ENCODE measurements around the gene CDK11B.

Gene CDK11B

GRCh38 chr1:1604374-1605033, 54.3 kb downstream of the CDK11B start:
- Histone ChIP-seq H3K4me1 (ENCODE audit: low read length) (peaks cover 33% of the 10 kb centered on the region), H3K9me3 (ENCODE audit: insufficient read depth, low read length) (no peaks in the 10 kb centered on the region), H3K27me3 (ENCODE audit: low read depth, low read length) (no peaks in the 10 kb centered on the region), H3K9ac (ENCODE audit: low read length) (no peak overlapping the region), H3K79me2 (ENCODE audit: low read length) (no peaks in the 10 kb centered on the region), H2AFZ (ENCODE audit: low read depth, low read length) (no peak overlapping the region; the same call in 1 of the 2 replicates), H3K4me2 (ENCODE audit: low read length) (no peak overlapping the region), H3K36me3 (replicated peaks; ENCODE audit: low read depth, low read length) (no peaks in the 10 kb centered on the region), H4K20me1 (ENCODE audit: insufficient read depth, low read length) (no peaks in the 10 kb centered on the region), H3K4me3 (ENCODE audit: low read length) (no peak overlapping the region), H3K27ac (ENCODE audit: low read length) (no peak overlapping the region)
- no peak for TF ChIP-seq EZH2phosphoT487 (IDR thresholded peaks at IDR 0.05; ENCODE audit: low read depth)
- TF ChIP-seq CTCF (IDR thresholded peaks at IDR 0.05; ENCODE audit: low read depth, low read length), result no peak

GRCh38 chr1:1603671-1604373, 55.0 kb downstream of the CDK11B start:
- peaks cover 33% of the 10 kb centered on the region for H3K4me1 ChIP-seq (ENCODE audit: low read length)
- H3K27me3 ChIP-seq (ENCODE audit: low read depth, low read length), result no peaks in the 10 kb centered on the region
- no peaks in the 10 kb centered on the region for H3K9me3 ChIP-seq (ENCODE audit: insufficient read depth, low read length)
- H3K4me3 ChIP-seq (ENCODE audit: low read length), result peak overlapping the region; percentile 39
- no peaks in the 10 kb centered on the region for H3K79me2 ChIP-seq (ENCODE audit: low read length)
- H3K9ac ChIP-seq (ENCODE audit: low read length), result no peak overlapping the region
- no peak overlapping the region for H3K27ac ChIP-seq (ENCODE audit: low read length)
- no peak for TF ChIP-seq EZH2phosphoT487 (IDR thresholded peaks at IDR 0.05; ENCODE audit: low read depth)
- no peak for TF ChIP-seq CTCF (IDR thresholded peaks at IDR 0.05; ENCODE audit: low read depth, low read length)
- H4K20me1 ChIP-seq (ENCODE audit: insufficient read depth, low read length), result no peaks in the 10 kb centered on the region
- H3K36me3 ChIP-seq (replicated peaks; ENCODE audit: low read depth, low read length), result no peaks in the 10 kb centered on the region
- peak overlapping the region; percentile 78 for H3K4me2 ChIP-seq (ENCODE audit: low read length)
- 0 out of 2 replicates have a peak overlapping the region, but pooled peaks have one; percentile 14 for H2AFZ ChIP-seq (ENCODE audit: low read depth, low read length)

GRCh38 chr1:1602968-1603506, 55.8 kb downstream of the CDK11B start:
- H3K4me3 ChIP-seq (ENCODE audit: low read length), result peak overlapping the region; percentile 39
- TF ChIP-seq EZH2phosphoT487 (IDR thresholded peaks at IDR 0.05; ENCODE audit: low read depth) (no peak), CTCF (IDR thresholded peaks at IDR 0.05; ENCODE audit: low read depth, low read length) (no peak)
- H2AFZ ChIP-seq (ENCODE audit: low read depth, low read length), result peak overlapping the region; percentile 47
- peak overlapping the region; percentile 21; the same call in 1 of the 2 replicates for H3K27ac ChIP-seq (ENCODE audit: low read length)
- H3K36me3 ChIP-seq (replicated peaks; ENCODE audit: low read depth, low read length), result no peaks in the 10 kb centered on the region
- H3K27me3 ChIP-seq (ENCODE audit: low read depth, low read length), result no peaks in the 10 kb centered on the region
- H3K4me1 ChIP-seq (ENCODE audit: low read length), result peaks cover 34% of the 10 kb centered on the region
- H3K9me3 ChIP-seq (ENCODE audit: insufficient read depth, low read length), result no peaks in the 10 kb centered on the region
- no peaks in the 10 kb centered on the region for H3K79me2 ChIP-seq (ENCODE audit: low read length)
- H4K20me1 ChIP-seq (ENCODE audit: insufficient read depth, low read length), result no peaks in the 10 kb centered on the region
- H3K4me2 ChIP-seq (ENCODE audit: low read length), result peak overlapping the region; percentile 78
- H3K9ac ChIP-seq (ENCODE audit: low read length), result no peak overlapping the region; the same call in 1 of the 2 replicates
